Ishikawa (cell line): ENCODE data around the gene GCM1.

Experiments
- CREB1 ChIP-seq: IDR thresholded peaks from 2 replicates; pipeline ENCODE4 v1.6.1; 2012; ENCODE audit warnings: low read depth
- EP300 ChIP-seq: IDR thresholded peaks from 2 replicates; pipeline ENCODE4 v1.6.1; 2012; ENCODE audit warnings: borderline replicate concordance
- FOXM1 ChIP-seq: IDR thresholded peaks from 2 replicates; pipeline ENCODE4 v1.6.1; 2012; ENCODE audit warnings: low read depth, borderline replicate concordance
- RAD21 ChIP-seq: IDR thresholded peaks from 2 replicates; pipeline ENCODE4 v1.6.1; 2012; ENCODE audit warnings: low read depth
- TCF12 ChIP-seq: IDR thresholded peaks from 2 replicates; pipeline ENCODE4 v1.6.1; 2012; ENCODE audit warnings: low read depth
- TEAD4 ChIP-seq: IDR thresholded peaks from 2 replicates; pipeline ENCODE4 v1.6.1; 2012
- YY1 ChIP-seq: IDR thresholded peaks from 2 replicates; pipeline ENCODE4 v1.6.1; 2012; ENCODE audit warnings: low read depth
- TF ChIP-seq, protein P1 (sequence below): IDR thresholded peaks from 2 replicates; pipeline ENCODE4 v1.6.1; 2012
- TF ChIP-seq, protein P2 (sequence below): IDR thresholded peaks from 2 replicates; pipeline ENCODE4 v1.6.1; 2012; ENCODE audit warnings: low read depth, mild to moderate bottlenecking
- TF ChIP-seq, protein P3 (sequence below): IDR thresholded peaks from 2 replicates; pipeline ENCODE4 v1.6.1; 2012

DNA sequence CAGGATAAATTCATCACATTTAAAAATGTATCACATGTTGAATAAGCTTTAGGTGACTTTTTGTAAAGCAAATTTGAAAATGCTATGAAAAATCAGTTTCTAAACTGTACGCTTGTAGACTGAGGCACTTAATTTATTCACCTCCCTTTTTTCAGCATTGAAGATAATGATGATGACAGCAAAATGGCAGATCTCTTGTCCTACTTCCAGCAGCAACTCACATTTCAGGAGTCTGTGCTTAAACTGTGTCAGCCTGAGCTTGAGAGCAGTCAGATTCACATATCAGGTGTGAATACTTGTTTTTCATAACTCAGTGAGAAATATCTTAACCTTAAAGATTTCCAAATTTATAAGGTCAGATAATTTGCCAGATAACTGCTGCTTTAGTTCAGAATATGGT, 67.8 kb downstream of the GCM1 start:
- no peak for TF ChIP-seq EP300
- TF ChIP-seq, protein P1, sequence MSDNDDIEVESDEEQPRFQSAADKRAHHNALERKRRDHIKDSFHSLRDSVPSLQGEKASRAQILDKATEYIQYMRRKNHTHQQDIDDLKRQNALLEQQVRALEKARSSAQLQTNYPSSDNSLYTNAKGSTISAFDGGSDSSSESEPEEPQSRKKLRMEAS, result no peak
- TF ChIP-seq CREB1, result no peak
- TF ChIP-seq, protein P2, sequence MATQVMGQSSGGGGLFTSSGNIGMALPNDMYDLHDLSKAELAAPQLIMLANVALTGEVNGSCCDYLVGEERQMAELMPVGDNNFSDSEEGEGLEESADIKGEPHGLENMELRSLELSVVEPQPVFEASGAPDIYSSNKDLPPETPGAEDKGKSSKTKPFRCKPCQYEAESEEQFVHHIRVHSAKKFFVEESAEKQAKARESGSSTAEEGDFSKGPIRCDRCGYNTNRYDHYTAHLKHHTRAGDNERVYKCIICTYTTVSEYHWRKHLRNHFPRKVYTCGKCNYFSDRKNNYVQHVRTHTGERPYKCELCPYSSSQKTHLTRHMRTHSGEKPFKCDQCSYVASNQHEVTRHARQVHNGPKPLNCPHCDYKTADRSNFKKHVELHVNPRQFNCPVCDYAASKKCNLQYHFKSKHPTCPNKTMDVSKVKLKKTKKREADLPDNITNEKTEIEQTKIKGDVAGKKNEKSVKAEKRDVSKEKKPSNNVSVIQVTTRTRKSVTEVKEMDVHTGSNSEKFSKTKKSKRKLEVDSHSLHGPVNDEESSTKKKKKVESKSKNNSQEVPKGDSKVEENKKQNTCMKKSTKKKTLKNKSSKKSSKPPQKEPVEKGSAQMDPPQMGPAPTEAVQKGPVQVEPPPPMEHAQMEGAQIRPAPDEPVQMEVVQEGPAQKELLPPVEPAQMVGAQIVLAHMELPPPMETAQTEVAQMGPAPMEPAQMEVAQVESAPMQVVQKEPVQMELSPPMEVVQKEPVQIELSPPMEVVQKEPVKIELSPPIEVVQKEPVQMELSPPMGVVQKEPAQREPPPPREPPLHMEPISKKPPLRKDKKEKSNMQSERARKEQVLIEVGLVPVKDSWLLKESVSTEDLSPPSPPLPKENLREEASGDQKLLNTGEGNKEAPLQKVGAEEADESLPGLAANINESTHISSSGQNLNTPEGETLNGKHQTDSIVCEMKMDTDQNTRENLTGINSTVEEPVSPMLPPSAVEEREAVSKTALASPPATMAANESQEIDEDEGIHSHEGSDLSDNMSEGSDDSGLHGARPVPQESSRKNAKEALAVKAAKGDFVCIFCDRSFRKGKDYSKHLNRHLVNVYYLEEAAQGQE, result no peak
- TF ChIP-seq TEAD4, result no peak
- no peak for TF ChIP-seq YY1
- TF ChIP-seq RAD21, result no peak
- TF ChIP-seq, protein P3, sequence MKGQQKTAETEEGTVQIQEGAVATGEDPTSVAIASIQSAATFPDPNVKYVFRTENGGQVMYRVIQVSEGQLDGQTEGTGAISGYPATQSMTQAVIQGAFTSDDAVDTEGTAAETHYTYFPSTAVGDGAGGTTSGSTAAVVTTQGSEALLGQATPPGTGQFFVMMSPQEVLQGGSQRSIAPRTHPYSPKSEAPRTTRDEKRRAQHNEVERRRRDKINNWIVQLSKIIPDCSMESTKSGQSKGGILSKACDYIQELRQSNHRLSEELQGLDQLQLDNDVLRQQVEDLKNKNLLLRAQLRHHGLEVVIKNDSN, result no peak
- TF ChIP-seq TCF12, result no peak
- no peak for TF ChIP-seq FOXM1
